Natural killer cell treated with Interleukin-12 subunit alpha and Interleukin-12 subunit beta and Interleukin-15 and Interleukin-18, amount 100 ng/mL, for 72 hours (primary cell): Measurements from ENCODE around the gene ZYG11B. TPM values are rescaled to one million over a fixed set of nuclear protein-coding genes. Genes with fewer than 3 reads are reported as not detected.
"Not testable (repeated sequence)": the region's sequence is repeated elsewhere in the genome, so short reads cannot be mapped to it uniquely, and the experiment has no call there.

Experiments
- ATAC-seq, 2 donors: fragments of 150-1000 bp; cut with Tn5 transposase in 1 of 2; sonication (Bioruptor Pico), chemical (Tn5 transposase) in 1 of 2; 2 replicates each; pipeline ENCODE4 v1.10.0; 2021
- DNase-seq: peaks from one replicate; pipeline ENCODE4 v3.0.0; 2022; ENCODE audit warnings: low spot score
- H3K27ac Mint-ChIP-seq, 2 donors: 1 replicate in 1 of 2; 2 replicates in 1 of 2; pipeline ENCODE4 v1.8.0; 2022; ENCODE audit warnings: mixed read lengths in 2 of 2, mild to moderate bottlenecking in 1 of 2, moderate library complexity in 1 of 2
- H3K27me3 Mint-ChIP-seq, 2 donors: 1 replicate in 1 of 2; 2 replicates in 1 of 2; pipeline ENCODE4 v1.8.0; 2022; ENCODE audit warnings: mixed read lengths in 2 of 2
- H3K36me3 Mint-ChIP-seq: one replicate; pipeline ENCODE4 v1.8.0; 2022; ENCODE audit warnings: mixed read lengths
- H3K4me1 Mint-ChIP-seq, 2 donors: 1 replicate in 1 of 2; 2 replicates in 1 of 2; pipeline ENCODE4 v1.8.0; 2022; ENCODE audit warnings: low read depth in 2 of 2, mixed read lengths in 2 of 2, mild to moderate bottlenecking in 1 of 2
- H3K4me3 Mint-ChIP-seq: one replicate; pipeline ENCODE4 v1.8.0; 2022; ENCODE audit warnings: mixed read lengths
- H3K9me3 Mint-ChIP-seq: 2 replicates; pipeline ENCODE4 v1.8.0; 2022; ENCODE audit warnings: mixed read lengths
- total RNA-seq, 2 donors: library from RNA; stranded (reverse); gene quantifications; one replicate each; pipeline ENCODE4 v1.2.3, GENCODE V29; 2022

ZYG11B gene
- total RNA-seq, 2 donors from 2014 or later = 5.8 to 8.3 TPM

DNA sequence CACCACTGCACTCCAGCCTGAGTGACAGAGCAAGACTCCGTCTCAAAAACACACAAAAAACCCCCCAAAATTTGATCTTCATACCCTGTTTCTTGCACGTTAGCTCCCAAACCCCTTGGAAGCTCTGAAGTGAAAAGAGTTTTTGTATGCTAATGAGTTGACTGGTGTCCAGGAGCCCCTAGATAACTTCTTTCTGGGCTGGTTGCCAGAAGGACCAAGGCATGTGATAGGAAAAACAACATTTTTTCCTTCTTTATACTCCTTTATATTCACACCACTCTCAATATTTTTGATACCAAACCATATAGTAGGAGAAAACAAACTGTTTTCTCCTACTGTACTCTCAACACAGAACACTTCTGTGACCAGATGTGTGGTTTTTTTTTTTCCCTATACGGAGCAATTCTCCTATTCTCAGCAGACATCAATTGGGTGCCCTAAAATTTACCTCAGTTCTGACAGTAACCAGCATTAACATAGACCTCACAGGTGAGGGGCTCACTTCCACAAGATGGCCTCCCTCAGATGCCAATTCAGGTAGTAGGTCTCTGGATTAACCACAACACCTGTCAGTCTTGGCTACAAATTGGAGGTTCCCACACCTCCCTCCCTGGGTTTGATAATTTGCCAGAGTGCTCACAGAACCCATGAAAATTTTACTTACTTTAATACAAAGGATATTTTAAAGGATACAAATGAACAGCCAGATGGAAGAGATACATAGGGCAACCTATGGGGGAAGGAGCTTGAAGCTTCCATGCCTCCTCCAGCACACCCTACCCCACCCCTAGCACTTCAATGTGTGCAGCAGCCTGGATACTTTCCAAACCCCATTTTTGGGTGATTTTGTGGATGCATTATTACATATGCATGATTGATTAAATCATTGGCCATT is 25.6 kb downstream of the ZYG11B start:
- Mint-ChIP-seq H3K4me3 (no peak overlapping the region), H3K4me1 (peaks cover 4 to 5% of the 10 kb centered on the region in 2 donors), H3K27ac (no peak overlapping the region), H3K27me3 (no peaks in the 10 kb centered on the region), H3K9me3 (no peaks in the 10 kb centered on the region), H3K36me3 (no peaks in the 10 kb centered on the region)
- DNase-seq (no peak), ATAC-seq (no peak)

DNA sequence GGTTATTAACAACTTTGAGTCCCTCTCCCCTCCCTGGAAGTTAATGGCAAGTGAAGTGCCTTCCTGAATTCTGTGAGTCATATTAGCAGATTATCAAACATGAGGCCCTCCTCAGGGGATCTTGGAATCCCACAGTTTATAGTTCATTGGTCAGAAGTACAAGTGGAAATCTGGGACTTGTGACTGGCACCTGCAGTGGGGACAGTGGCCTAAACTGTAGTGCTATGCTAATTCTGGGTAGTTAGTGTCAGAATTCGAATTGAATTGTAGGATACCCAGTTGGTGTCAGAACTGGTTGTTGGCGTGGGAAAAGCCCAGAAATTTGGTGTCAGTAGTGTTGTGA is 26.2 kb downstream of the ZYG11B start:
- Mint-ChIP-seq H3K27ac (no peak overlapping the region), H3K4me1 (peaks cover 4 to 5% of the 10 kb centered on the region in 2 donors), H3K4me3 (no peak overlapping the region), H3K36me3 (no peaks in the 10 kb centered on the region), H3K9me3 (no peaks in the 10 kb centered on the region), H3K27me3 (no peaks in the 10 kb centered on the region)
- DNase-seq (no peak), ATAC-seq (no peak)

DNA sequence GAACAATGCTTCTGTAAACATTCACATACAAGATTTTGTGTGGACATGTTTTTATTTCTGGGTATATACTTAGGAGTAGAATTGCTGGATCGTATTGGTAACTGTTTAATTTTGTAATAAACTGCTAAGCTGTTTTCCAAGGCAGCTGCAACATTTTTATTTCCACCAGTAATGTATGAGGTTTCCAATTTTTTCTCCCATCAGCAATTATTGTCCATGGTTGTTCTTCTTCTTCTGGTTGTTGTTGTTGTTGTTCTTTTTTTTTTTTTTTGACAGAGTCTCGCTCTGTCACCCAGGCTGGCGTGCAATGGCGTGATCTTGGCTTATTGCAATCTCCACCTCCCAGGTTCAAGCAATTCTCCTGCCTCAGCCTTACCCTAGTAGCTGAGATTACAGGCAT is 26.9 kb downstream of the ZYG11B start:
- peaks cover 4 to 5% of the 10 kb centered on the region in 2 donors for H3K4me1 Mint-ChIP-seq
- no peaks in the 10 kb centered on the region for H3K9me3 Mint-ChIP-seq
- ATAC-seq (no peak), DNase-seq (no peak)
- H3K36me3 Mint-ChIP-seq = no peaks in the 10 kb centered on the region
- H3K4me3 Mint-ChIP-seq = no peak overlapping the region
- no peaks in the 10 kb centered on the region for H3K27me3 Mint-ChIP-seq
- no peak overlapping the region for H3K27ac Mint-ChIP-seq

DNA sequence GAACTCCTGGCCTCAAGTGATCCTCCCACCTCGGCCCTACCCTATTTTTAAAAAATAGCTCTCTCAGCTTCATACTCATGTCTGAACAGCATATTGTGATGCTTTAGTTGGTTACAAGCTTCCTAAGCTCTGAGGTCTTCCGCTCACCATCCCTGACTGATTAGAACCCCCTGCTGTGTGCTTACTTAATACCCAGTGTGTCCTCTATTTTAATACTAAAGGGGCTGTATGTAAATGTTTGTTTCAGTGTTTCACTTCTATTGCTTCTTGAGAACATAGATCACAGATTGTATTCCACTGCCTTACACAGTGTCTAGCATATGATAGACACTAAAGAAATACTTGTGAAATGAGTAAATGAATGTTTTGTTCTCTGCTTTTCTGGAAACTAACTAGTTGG is 29.8 kb downstream of the ZYG11B start:
- DNase-seq (no peak), ATAC-seq (no peak)
- Mint-ChIP-seq H3K27me3 (no peaks in the 10 kb centered on the region), H3K9me3 (no peaks in the 10 kb centered on the region), H3K4me3 (no peak overlapping the region), H3K36me3 (no peaks in the 10 kb centered on the region), H3K27ac (no peak overlapping the region), H3K4me1 (no peaks in the 10 kb centered on the region)

DNA sequence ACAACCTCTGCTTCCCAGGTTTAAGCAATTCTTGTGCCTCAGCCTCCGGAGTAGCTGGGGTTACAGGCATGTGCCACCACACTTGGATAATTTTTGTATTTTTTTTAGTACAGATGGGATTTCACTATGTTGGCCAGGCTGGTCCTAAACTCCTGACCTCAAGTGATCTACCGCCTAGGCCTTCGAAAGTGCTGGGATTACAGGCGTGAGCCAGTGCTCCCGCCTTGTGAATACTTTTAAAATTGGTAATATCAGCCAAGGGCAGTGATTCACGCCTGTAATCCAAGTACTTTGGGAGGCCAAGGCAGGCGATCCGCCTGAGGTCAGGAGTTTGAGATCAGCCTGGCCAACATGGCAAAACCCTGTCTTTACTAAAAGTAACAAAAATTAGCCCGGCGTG is 33.7 kb downstream of the ZYG11B start:
- ATAC-seq (no peak), DNase-seq (no peak)
- Mint-ChIP-seq H3K4me1 (peaks cover 0 to 5% of the 10 kb centered on the region in 2 donors), H3K27ac (no peak overlapping the region), H3K27me3 (no peaks in the 10 kb centered on the region), H3K9me3 (no peaks in the 10 kb centered on the region), H3K36me3 (no peaks in the 10 kb centered on the region), H3K4me3 (no peak overlapping the region)

DNA sequence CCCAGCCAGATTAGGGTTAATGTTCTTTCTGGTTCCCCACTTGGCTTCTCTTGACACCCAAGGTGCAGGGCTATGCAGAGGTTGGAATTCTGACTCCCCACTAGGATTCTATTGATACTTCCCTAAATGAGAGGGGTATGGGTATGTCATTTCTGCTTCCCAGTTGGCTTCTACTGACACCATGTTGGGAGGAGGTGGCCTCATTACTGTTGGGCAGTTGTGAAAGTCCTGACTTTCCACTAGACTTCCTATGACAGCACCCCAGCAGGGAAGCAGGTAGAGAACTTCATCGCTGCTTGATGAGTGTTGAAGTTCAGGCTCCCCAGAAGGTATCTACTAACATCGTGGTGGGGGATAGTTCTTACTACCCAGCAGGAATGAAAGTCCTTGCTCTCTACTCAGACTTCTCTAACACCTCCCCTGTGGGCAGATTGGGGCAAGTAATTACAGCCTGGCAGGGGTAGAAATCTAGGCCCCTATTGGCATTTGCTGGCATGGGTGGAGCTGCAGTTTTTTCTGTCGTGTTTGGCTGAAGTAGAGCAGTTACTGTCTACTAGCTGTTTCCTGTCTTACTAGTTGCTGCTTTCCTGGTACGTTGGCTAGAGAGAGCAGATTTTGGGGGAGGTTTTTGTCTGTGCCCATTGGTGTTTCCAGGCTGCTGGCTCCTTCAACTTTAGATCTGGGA is 41.5 kb downstream of the ZYG11B start:
- DNase-seq (no peak), ATAC-seq (no peak)
- Mint-ChIP-seq H3K36me3 (no peaks in the 10 kb centered on the region), H3K4me1 (no peaks in the 10 kb centered on the region), H3K27me3 (no peaks in the 10 kb centered on the region), H3K4me3 (no peak overlapping the region), H3K9me3 (no peaks in the 10 kb centered on the region), H3K27ac (no peak overlapping the region)

DNA sequence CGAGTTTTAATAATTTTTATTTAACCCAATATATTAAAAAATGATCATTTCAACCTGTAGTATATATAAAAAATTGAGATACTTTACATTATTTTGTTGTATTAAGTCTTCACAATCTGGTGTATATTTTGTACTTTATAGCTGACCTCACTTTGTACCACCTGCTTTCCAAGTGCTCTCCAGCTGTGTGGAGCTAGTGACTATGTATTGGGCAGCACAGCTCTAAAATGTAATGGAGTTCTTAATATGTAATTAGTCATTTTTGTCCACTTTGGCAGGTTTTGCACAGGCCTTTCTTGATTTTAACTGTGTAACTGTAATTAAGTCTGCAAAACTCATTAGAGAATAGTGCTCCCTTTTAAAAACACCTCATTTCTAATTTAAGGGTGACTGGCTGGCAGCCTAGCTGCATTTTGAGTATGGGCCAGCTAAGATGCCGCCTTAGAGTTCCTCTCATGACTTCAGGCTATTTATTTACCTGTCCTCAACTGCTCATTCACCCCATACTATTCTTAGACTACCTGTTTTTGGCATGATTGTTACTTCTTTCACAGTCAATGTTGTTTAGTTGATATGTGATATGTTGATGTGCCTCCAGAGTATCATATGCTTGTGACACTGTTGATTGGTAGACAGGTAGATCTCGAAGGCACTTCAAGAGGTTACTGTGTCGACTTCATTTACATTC is 43.2 kb downstream of the ZYG11B start:
- ATAC-seq (no peak), DNase-seq (no peak)
- Mint-ChIP-seq H3K27me3 (no peaks in the 10 kb centered on the region), H3K27ac (no peak overlapping the region), H3K4me3 (no peak overlapping the region), H3K36me3 (no peaks in the 10 kb centered on the region), H3K4me1 (no peaks in the 10 kb centered on the region), H3K9me3 (no peaks in the 10 kb centered on the region)

DNA sequence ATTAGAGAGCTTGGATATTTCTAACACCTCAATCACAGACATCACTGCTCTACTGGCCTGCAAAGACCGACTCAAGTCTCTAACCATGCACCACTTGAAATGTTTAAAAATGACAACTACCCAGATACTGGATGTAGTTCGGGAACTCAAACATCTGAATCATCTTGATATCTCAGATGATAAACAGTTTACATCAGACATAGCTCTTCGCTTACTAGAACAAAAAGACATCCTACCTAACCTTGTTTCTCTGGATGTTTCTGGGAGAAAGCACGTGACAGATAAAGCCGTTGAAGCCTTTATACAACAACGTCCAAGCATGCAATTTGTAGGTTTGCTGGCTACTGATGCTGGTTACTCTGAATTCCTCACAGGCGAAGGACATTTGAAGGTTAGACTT is 45.1 kb downstream of the ZYG11B start:
- Mint-ChIP-seq H3K36me3 (peaks cover 4% of the 10 kb centered on the region), H3K27ac (no peak overlapping the region), H3K4me3 (no peak overlapping the region), H3K4me1 (peaks cover 0 to 4% of the 10 kb centered on the region in 2 donors), H3K9me3 (no peaks in the 10 kb centered on the region), H3K27me3 (no peaks in the 10 kb centered on the region)
- ATAC-seq (no peak), DNase-seq (no peak)

DNA sequence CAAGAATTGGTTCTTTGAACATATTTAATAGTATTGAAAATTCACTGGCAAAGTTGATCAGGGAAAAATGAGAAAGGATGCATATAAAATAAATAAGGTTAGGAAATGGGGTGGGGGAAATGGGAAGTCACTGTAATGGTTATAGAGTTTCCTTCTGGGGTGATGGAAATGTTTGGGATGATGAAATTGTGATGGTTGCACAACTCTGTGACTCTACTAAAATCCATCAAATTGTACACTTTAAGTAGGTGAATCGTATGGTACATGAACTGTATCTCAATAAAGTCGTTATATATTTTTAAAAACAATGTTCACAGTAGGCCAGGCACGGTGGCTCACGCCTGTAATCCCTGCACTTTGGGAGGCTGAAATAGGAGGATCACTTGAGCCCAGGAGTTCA is 59.9 kb downstream of the ZYG11B start:
- Mint-ChIP-seq H3K4me3 (no peak overlapping the region), H3K27ac (no peak overlapping the region), H3K4me1 (no peaks in the 10 kb centered on the region), H3K9me3 (no peaks in the 10 kb centered on the region), H3K36me3 (peaks cover 6% of the 10 kb centered on the region), H3K27me3 (no peaks in the 10 kb centered on the region)
- DNase-seq (no peak), ATAC-seq (no peak)

DNA sequence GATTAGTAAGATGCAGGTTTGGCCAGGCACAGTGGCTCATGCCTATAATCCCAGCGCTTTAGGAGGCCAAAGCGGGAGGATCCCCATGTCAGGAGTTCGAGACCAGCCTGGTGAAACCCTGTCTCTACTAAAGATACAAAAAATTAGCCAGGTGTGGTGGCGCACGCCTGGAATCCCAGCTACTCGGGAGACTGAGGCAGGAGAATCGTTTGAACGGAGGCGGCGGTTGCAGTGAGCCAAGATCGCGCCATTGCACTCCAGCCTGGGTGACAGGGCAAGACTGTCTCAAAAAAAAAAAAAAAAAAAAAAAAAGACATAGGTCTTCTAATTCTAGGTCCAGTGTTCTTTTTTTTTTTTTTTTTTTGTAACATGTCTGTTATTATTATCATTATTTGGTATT is 64.2 kb downstream of the ZYG11B start:
- not testable (repeated sequence) for DNase-seq, H3K9me3 Mint-ChIP-seq, ATAC-seq, H3K4me3 Mint-ChIP-seq, H3K4me1 Mint-ChIP-seq, H3K27ac Mint-ChIP-seq, H3K36me3 Mint-ChIP-seq, H3K27me3 Mint-ChIP-seq

DNA sequence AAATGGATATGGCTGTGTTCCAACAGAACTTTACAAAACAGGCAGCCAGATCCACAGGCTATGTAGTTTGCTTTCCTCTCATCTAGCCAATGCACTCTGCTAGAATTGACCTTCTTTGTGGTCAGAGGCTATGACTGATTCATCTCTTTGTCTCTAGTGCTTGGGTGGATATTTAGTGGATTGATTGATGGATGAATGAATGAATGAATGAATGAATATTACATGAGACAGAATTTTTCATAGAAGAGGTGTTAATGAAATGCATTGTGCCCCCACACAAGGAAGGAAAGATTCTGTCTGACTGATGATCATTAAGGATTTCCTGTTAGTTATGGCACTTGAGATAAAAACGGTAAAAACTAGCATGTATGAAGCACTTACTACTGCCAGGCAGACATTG is 65.8 kb downstream of the ZYG11B start:
- Mint-ChIP-seq H3K9me3 (no peaks in the 10 kb centered on the region), H3K4me1 (no peaks in the 10 kb centered on the region), H3K27ac (no peak overlapping the region), H3K4me3 (no peak overlapping the region), H3K36me3 (no peaks in the 10 kb centered on the region), H3K27me3 (no peaks in the 10 kb centered on the region)
- DNase-seq = no peak
- ATAC-seq = no peak

DNA sequence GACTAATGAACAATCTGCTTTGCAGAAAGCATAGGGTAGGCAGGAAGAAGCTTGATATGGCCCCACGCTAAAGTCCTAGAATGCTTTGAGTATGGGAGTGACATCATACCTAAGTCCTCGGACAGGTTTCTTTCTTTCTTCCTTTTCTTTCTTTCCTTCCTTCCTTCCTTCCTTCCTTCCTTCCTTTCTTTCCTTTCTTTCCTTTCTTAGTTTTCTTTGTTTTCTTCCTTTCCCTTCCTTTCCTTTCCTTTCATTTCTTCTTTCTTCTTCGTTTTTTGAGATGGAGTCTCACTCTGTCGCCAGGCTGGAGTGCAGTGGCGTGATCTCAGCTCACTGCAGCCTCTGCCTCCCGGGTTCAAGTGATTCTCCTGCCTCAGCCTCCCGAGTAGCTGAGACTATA is 67.5 kb downstream of the ZYG11B start:
- H3K4me3 Mint-ChIP-seq, DNase-seq, H3K27ac Mint-ChIP-seq, H3K4me1 Mint-ChIP-seq, H3K9me3 Mint-ChIP-seq, H3K36me3 Mint-ChIP-seq, ATAC-seq, H3K27me3 Mint-ChIP-seq: not testable (repeated sequence)

DNA sequence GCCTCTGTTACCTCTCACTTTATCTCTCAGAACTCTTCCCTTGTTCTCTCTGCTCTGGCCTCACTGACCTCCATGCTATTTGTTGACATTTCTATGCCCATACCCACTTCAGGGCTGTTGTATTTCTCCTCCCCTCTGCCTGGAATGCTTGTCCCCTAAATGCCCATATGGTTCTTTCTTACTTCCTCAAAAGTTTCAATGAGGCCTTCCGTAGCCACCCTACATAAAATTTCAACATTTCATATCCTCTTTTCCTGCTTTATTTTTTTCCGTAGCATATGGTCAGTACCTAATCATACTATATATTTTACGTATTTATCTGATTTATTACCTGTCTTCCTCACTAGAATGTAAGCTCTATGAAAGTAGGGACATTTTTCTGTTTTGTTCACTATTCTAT is 69.2 kb downstream of the ZYG11B start:
- DNase-seq (no peak), ATAC-seq (no peak)
- H3K4me1 Mint-ChIP-seq = no peaks in the 10 kb centered on the region
- no peak overlapping the region for H3K4me3 Mint-ChIP-seq
- no peaks in the 10 kb centered on the region for H3K9me3 Mint-ChIP-seq
- H3K36me3 Mint-ChIP-seq = no peaks in the 10 kb centered on the region
- no peaks in the 10 kb centered on the region for H3K27me3 Mint-ChIP-seq
- no peak overlapping the region for H3K27ac Mint-ChIP-seq

DNA sequence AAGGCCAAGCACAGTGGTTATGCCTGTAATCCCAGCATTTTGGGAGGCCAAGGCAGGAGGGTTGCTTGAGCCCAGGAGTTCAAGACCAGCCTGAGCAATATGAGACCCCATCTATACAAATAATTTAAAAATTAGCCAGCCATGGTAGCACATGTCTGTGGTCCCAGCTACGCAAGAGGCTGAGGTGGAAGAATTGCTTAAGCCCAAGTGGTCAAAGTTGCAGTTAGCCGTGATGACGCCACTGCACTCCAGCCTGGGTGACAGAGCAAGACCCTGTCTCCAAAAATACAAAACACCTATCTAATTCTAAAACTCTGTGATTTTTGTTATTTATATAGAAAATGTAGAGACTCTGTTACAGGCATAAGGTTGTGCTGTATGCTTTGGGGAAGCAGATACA is 72.1 kb downstream of the ZYG11B start:
- ATAC-seq (no peak), DNase-seq (no peak)
- Mint-ChIP-seq H3K9me3 (no peaks in the 10 kb centered on the region), H3K4me3 (no peak overlapping the region), H3K27ac (no peak overlapping the region), H3K36me3 (no peaks in the 10 kb centered on the region), H3K27me3 (no peaks in the 10 kb centered on the region), H3K4me1 (no peaks in the 10 kb centered on the region)
